Activated T-cell treated with anti-CD3 and anti-CD28 coated beads for 4 hours (primary cell): Measurements from ENCODE around the gene DDT.
"Not testable (repeated sequence)": the region's sequence is repeated elsewhere in the genome, so short reads cannot be mapped to it uniquely, and the experiment has no call there.

Source experiments
- DNase-seq: peaks from one replicate; pipeline ENCODE4 v3.0.0-alpha.2; 2020

DDT gene

GRCh38 chr22:23986538-23987178 lies 12.4 kb upstream of the DDT start:
- DNase-seq = not testable (repeated sequence)

GRCh38 chr22:23986089-23986488 lies 11.8 kb upstream of the DDT start:
- not testable (repeated sequence) for DNase-seq

- no peak for DNase-seq
These were observed 10.2 kb upstream of the DDT start for GRCh38 chr22:23984430-23984829.

GRCh38 chr22:23980567-23980966 lies 6.3 kb upstream of the DDT start:
- DNase-seq = not testable (repeated sequence)

- not testable (repeated sequence) for DNase-seq
These were observed 5.5 kb upstream of the DDT start, which contains the start of gene GSTT2 for GRCh38 chr22:23979557-23980240. GSTT2 (plus strand) TSS chr22:23980134.

- not testable (repeated sequence) for DNase-seq
These were observed 3.1 kb upstream of the DDT start for GRCh38 chr22:23977304-23977703.

- DNase-seq = not testable (repeated sequence)
These were observed 653 bp upstream of the DDT start for GRCh38 chr22:23974836-23975352.

GRCh38 chr22:23971927-23972326 lies 2.3 kb downstream of the DDT start:
- not testable (repeated sequence) for DNase-seq

- DNase-seq = no peak
These were observed 3.3 kb downstream of the DDT start for GRCh38 chr22:23970816-23971486.

- no peak for DNase-seq
These were observed 4.0 kb downstream of the DDT start for GRCh38 chr22:23970201-23970641.

GRCh38 chr22:23969071-23969470 lies 5.2 kb downstream of the DDT start:
- DNase-seq = no peak

GRCh38 chr22:23966568-23966967 lies 7.7 kb downstream of the DDT start, which contains the start of gene DDTL:
DDTL (plus strand) TSS chr22:23966888; CDS start chr22:23966915, 27 bp downstream.
- not testable (repeated sequence) for DNase-seq

GRCh38 chr22:23966094-23966493 lies 8.1 kb downstream of the DDT start:
- not testable (repeated sequence) for DNase-seq

GRCh38 chr22:23961084-23961771 lies 13.0 kb downstream of the DDT start, which contains the start of gene GSTT2B:
GSTT2B (minus strand) TSS chr22:23961195; CDS start chr22:23961131, 64 bp downstream.
- DNase-seq = not testable (repeated sequence)

- DNase-seq = peak; percentile 89
These were observed 17.8 kb downstream of the DDT start for GRCh38 chr22:23956301-23956900.

- DNase-seq = not testable (repeated sequence)
These were observed 18.4 kb downstream of the DDT start for GRCh38 chr22:23955886-23956285.

- DNase-seq = not testable (repeated sequence)
These were observed 19.3 kb downstream of the DDT start for GRCh38 chr22:23954991-23955305.

GRCh38 chr22:23954193-23954990 lies 19.8 kb downstream of the DDT start:
- not testable (repeated sequence) for DNase-seq

- DNase-seq = not testable (repeated sequence)
These were observed 20.8 kb downstream of the DDT start for GRCh38 chr22:23953485-23953884.

- not testable (repeated sequence) for DNase-seq
These were observed 21.3 kb downstream of the DDT start for GRCh38 chr22:23952794-23953405.

GRCh38 chr22:23951383-23951782 lies 22.9 kb downstream of the DDT start:
- not testable (repeated sequence) for DNase-seq
